Trophoblast cell (in vitro differentiated cells and primary cell): ENCODE data around the gene GDE1.
A peak's percentile ranks its signal among the peaks of the same experiment; 100 is the strongest.

Source experiments
- DNase-seq, 2 donors: peaks; one replicate each; pipeline ENCODE4 v3.0.0-alpha.2; 2016
- H2AFZ ChIP-seq: 2 replicates; pipeline ENCODE4 v1.6.1; 2013; ENCODE audit warnings: low read length, moderate library complexity, mild to moderate bottlenecking; ENCODE audit not compliant: insufficient read depth, poor library complexity
- H2AK5ac ChIP-seq: 2 replicates; pipeline ENCODE4 v1.6.1; 2013; ENCODE audit warnings: mild to moderate bottlenecking, low read length
- H2BK120ac ChIP-seq: 2 replicates; pipeline ENCODE4 v1.6.1; 2013; ENCODE audit warnings: low read length, mild to moderate bottlenecking, moderate library complexity; ENCODE audit not compliant: insufficient read depth, poor library complexity
- H2BK12ac ChIP-seq: 2 replicates; pipeline ENCODE4 v1.6.1; 2013; ENCODE audit warnings: mild to moderate bottlenecking, low read length, moderate library complexity
- H2BK5ac ChIP-seq: 2 replicates; pipeline ENCODE4 v1.6.1; 2013; ENCODE audit warnings: low read length, low read depth, moderate library complexity, mild to moderate bottlenecking; ENCODE audit not compliant: poor library complexity
- H3K14ac ChIP-seq: 2 replicates; pipeline ENCODE4 v1.6.1; 2013; ENCODE audit warnings: mild to moderate bottlenecking, low read length
- H3K18ac ChIP-seq: 2 replicates; pipeline ENCODE4 v1.6.1; 2013; ENCODE audit warnings: mild to moderate bottlenecking, low read length
- H3K23ac ChIP-seq: 2 replicates; pipeline ENCODE4 v1.6.1; 2013; ENCODE audit warnings: low read length
- H3K27ac ChIP-seq: 2 replicates; pipeline ENCODE4 v1.5.1; 2013; ENCODE audit warnings: low read depth, mild to moderate bottlenecking, inconsistent platforms, low read length, moderate library complexity
- H3K27me3 ChIP-seq: 2 replicates; pipeline ENCODE4 v1.6.1; 2013; ENCODE audit warnings: inconsistent platforms, mild to moderate bottlenecking, low read length, moderate library complexity; ENCODE audit not compliant: insufficient read depth
- H3K36me3 ChIP-seq, 2 experiments: 1 replicate in 1 of 2; 2 replicates in 1 of 2; pipeline ENCODE4 v1.6.1; 2013; ENCODE audit warnings: low read length in 2 of 2, mild to moderate bottlenecking in 2 of 2, moderate library complexity in 1 of 2; ENCODE audit not compliant: insufficient read depth in 2 of 2, control insufficient read depth in 1 of 2
- H3K4ac ChIP-seq: 2 replicates; pipeline ENCODE4 v1.6.1; 2013; ENCODE audit warnings: low read depth, mild to moderate bottlenecking, low read length, moderate library complexity
- H3K4me1 ChIP-seq, 2 experiments: 1 replicate in 1 of 2; 2 replicates in 1 of 2; pipeline ENCODE4 v1.6.1; 2013; ENCODE audit warnings: low read length in 2 of 2, mild to moderate bottlenecking in 2 of 2, moderate library complexity in 1 of 2; ENCODE audit not compliant: insufficient read depth in 2 of 2, control insufficient read depth in 1 of 2
- H3K4me2 ChIP-seq: 2 replicates; pipeline ENCODE4 v1.6.1; 2013; ENCODE audit warnings: inconsistent platforms, mild to moderate bottlenecking, low read length, moderate library complexity
- H3K4me3 ChIP-seq: 2 replicates; pipeline ENCODE4 v1.5.1; 2013; ENCODE audit warnings: mild to moderate bottlenecking, low read depth, low read length, inconsistent platforms
- H3K79me1 ChIP-seq: one replicate; pipeline ENCODE4 v1.6.1; 2013; ENCODE audit warnings: low read length
- H3K79me2 ChIP-seq: 2 replicates; pipeline ENCODE4 v1.6.1; 2013; ENCODE audit warnings: low read length, mild to moderate bottlenecking; ENCODE audit not compliant: control insufficient read depth, insufficient read depth, poor library complexity
- H3K9ac ChIP-seq: 2 replicates; pipeline ENCODE4 v1.6.1; 2013; ENCODE audit warnings: mild to moderate bottlenecking, low read length
- H3K9me3 ChIP-seq: 2 replicates; pipeline ENCODE4 v1.6.1; 2013; ENCODE audit warnings: low read depth, mild to moderate bottlenecking, control low read depth, inconsistent platforms, low read length; ENCODE audit not compliant: insufficient read depth
- H4K12ac ChIP-seq: 2 replicates; pipeline ENCODE4 v1.6.1; 2013; ENCODE audit warnings: low read depth, mild to moderate bottlenecking, low read length, moderate library complexity
- H4K8ac ChIP-seq: 2 replicates; pipeline ENCODE4 v1.6.1; 2013; ENCODE audit warnings: low read depth, mild to moderate bottlenecking, low read length, moderate library complexity
- H4K91ac ChIP-seq: one replicate; pipeline ENCODE4 v1.6.1; 2013; ENCODE audit warnings: low read depth, mild to moderate bottlenecking, low read length, moderate library complexity
- WGBS: extraction: QIAGEN DNeasy Blood & Tissue Kit; methylation state at CpG from one replicate; pipeline ENCODE4 v1.1.7; 2013; ENCODE audit warnings: missing lambda C conversion rate; ENCODE audit not compliant: insufficient read length, insufficient coverage; ENCODE audit errors: extremely low coverage; 5-methylcytosine and 5-hydroxymethylcytosine counted together

Gene GDE1

GRCh38 chr16:19481769-19482168 is 40.1 kb downstream of the GDE1 start:
- H3K14ac ChIP-seq: no peak overlapping the region
- DNase-seq: no peak
- no peak overlapping the region for H3K27ac ChIP-seq
- no peak overlapping the region for H3K4me2 ChIP-seq
- H2AK5ac ChIP-seq: no peak overlapping the region
- H3K79me2 ChIP-seq: no peaks in the 10 kb centered on the region
- no peaks in the 10 kb centered on the region for H3K27me3 ChIP-seq
- H3K79me1 ChIP-seq: no peaks in the 10 kb centered on the region
- no peak overlapping the region for H3K4me3 ChIP-seq
- H4K8ac ChIP-seq: no peak overlapping the region
- H3K4ac ChIP-seq: no peak overlapping the region
- H3K18ac ChIP-seq: no peak overlapping the region
- no peaks in the 10 kb centered on the region for H3K9me3 ChIP-seq
- H2BK120ac ChIP-seq: no peak overlapping the region
- H3K4me1 ChIP-seq: peaks cover 0 to 4% of the 10 kb centered on the region in 2 experiments
- H2BK5ac ChIP-seq: no peak overlapping the region
- H4K91ac ChIP-seq: no peak overlapping the region
- H3K23ac ChIP-seq: no peak overlapping the region
- WGBS: no CpG with 5 or more reads among the region's 5 CpGs
- H3K9ac ChIP-seq: no peak overlapping the region
- H3K36me3 ChIP-seq: no peaks in the 10 kb centered on the region
- H4K12ac ChIP-seq: no peak overlapping the region
- H2BK12ac ChIP-seq: no peak overlapping the region
- no peak overlapping the region for H2AFZ ChIP-seq

- no peak overlapping the region for H3K14ac ChIP-seq
- H3K4ac ChIP-seq: no peak overlapping the region
- no peaks in the 10 kb centered on the region for H3K27me3 ChIP-seq
- H4K12ac ChIP-seq: no peak overlapping the region
- H3K4me3 ChIP-seq: no peak overlapping the region
- H2BK5ac ChIP-seq: no peak overlapping the region
- no peaks in the 10 kb centered on the region for H3K79me1 ChIP-seq
- no peaks in the 10 kb centered on the region for H3K36me3 ChIP-seq
- peaks cover 0 to 4% of the 10 kb centered on the region in 2 experiments for H3K4me1 ChIP-seq
- H3K9me3 ChIP-seq: no peaks in the 10 kb centered on the region
- no peak overlapping the region for H4K8ac ChIP-seq
- H3K18ac ChIP-seq: no peak overlapping the region
- H3K27ac ChIP-seq: no peak overlapping the region
- no peaks in the 10 kb centered on the region for H3K79me2 ChIP-seq
- no peak for DNase-seq
- no peak overlapping the region for H3K9ac ChIP-seq
- no peak overlapping the region for H2AK5ac ChIP-seq
- H2BK12ac ChIP-seq: no peak overlapping the region
- H3K4me2 ChIP-seq: no peak overlapping the region
- H2AFZ ChIP-seq: no peak overlapping the region
- H2BK120ac ChIP-seq: no peak overlapping the region
- no peak overlapping the region for H4K91ac ChIP-seq
- H3K23ac ChIP-seq: no peak overlapping the region
- no CpG with 5 or more reads among the region's 2 CpGs for WGBS
Measured at GRCh38 chr16:19481296-19481695, 40.6 kb downstream of the GDE1 start.

GRCh38 chr16:19479302-19479721 is 42.6 kb downstream of the GDE1 start:
- no peak overlapping the region for H3K4me3 ChIP-seq
- H3K14ac ChIP-seq: no peak overlapping the region
- no peak overlapping the region for H3K4me2 ChIP-seq
- no peaks in the 10 kb centered on the region for H3K27me3 ChIP-seq
- no peaks in the 10 kb centered on the region for H3K9me3 ChIP-seq
- H3K79me2 ChIP-seq: no peaks in the 10 kb centered on the region
- DNase-seq: peak; percentile 68 to 83
- H4K8ac ChIP-seq: no peak overlapping the region
- H3K4me1 ChIP-seq: peaks cover 0 to 4% of the 10 kb centered on the region in 2 experiments
- no CpG with 5 or more reads among the region's 3 CpGs for WGBS
- no peak overlapping the region for H4K91ac ChIP-seq
- no peak overlapping the region for H3K27ac ChIP-seq
- H3K36me3 ChIP-seq: no peaks in the 10 kb centered on the region
- no peak overlapping the region for H3K23ac ChIP-seq
- no peak overlapping the region for H2AFZ ChIP-seq
- no peak overlapping the region for H2BK5ac ChIP-seq
- no peak overlapping the region for H2BK120ac ChIP-seq
- no peak overlapping the region for H3K18ac ChIP-seq
- H2AK5ac ChIP-seq: no peak overlapping the region
- H3K79me1 ChIP-seq: no peaks in the 10 kb centered on the region
- H4K12ac ChIP-seq: no peak overlapping the region
- H2BK12ac ChIP-seq: no peak overlapping the region
- no peak overlapping the region for H3K9ac ChIP-seq
- H3K4ac ChIP-seq: no peak overlapping the region

- no peaks in the 10 kb centered on the region for H3K36me3 ChIP-seq
- H3K4me1 ChIP-seq: peaks cover 0 to 4% of the 10 kb centered on the region in 2 experiments
- H2BK12ac ChIP-seq: no peak overlapping the region
- H3K18ac ChIP-seq: no peak overlapping the region
- no peak overlapping the region for H4K91ac ChIP-seq
- no peak overlapping the region for H3K14ac ChIP-seq
- no peaks in the 10 kb centered on the region for H3K27me3 ChIP-seq
- H3K23ac ChIP-seq: no peak overlapping the region
- no peak for DNase-seq
- H4K8ac ChIP-seq: no peak overlapping the region
- no peak overlapping the region for H3K4ac ChIP-seq
- H3K9me3 ChIP-seq: no peaks in the 10 kb centered on the region
- H2BK120ac ChIP-seq: no peak overlapping the region
- no peak overlapping the region for H4K12ac ChIP-seq
- WGBS: no CpG with 5 or more reads among the region's 1 CpG
- H2BK5ac ChIP-seq: no peak overlapping the region
- no peaks in the 10 kb centered on the region for H3K79me1 ChIP-seq
- no peaks in the 10 kb centered on the region for H3K79me2 ChIP-seq
- no peak overlapping the region for H3K4me3 ChIP-seq
- H3K9ac ChIP-seq: no peak overlapping the region
- no peak overlapping the region for H3K27ac ChIP-seq
- H2AK5ac ChIP-seq: no peak overlapping the region
- H3K4me2 ChIP-seq: no peak overlapping the region
- H2AFZ ChIP-seq: no peak overlapping the region
Measured at GRCh38 chr16:19478505-19478904, 43.4 kb downstream of the GDE1 start.
